B cell (primary cell): ENCODE measurements around the gene TES. TPM values are rescaled to one million over a fixed set of nuclear protein-coding genes. Genes with fewer than 3 reads are reported as not detected.

Experiments
- ATAC-seq: fragments of 200-7000 bp; cut with Tn5 transposase; one replicate; pipeline ENCODE4 v1.10.0; 2021; ENCODE audit warnings: low read depth, mild to moderate bottlenecking, moderate number of reproducible peaks, moderate library complexity
- CTCF ChIA-PET: fragments of 350-600 bp; sonication (Branson Sonifier 250); formaldehyde crosslinking; loops from one replicate; lab custom pipeline; 2021; ENCODE audit warnings: antibody characterized with exemption, inconsistent platforms; lab: Charles Lee
- POLR2A ChIA-PET: fragments of 350-600 bp; sonication (Branson Sonifier 250); formaldehyde crosslinking; loops from one replicate; lab custom pipeline; 2021; ENCODE audit warnings: antibody characterized with exemption; lab: Charles Lee
- DNase-seq: peaks from one replicate; pipeline ENCODE4 v3.0.0; 2013
- H2AFZ ChIP-seq: 2 replicates; pipeline ENCODE4 v1.6.1; 2012; ENCODE audit warnings: mild to moderate bottlenecking, low read depth, low read length; ENCODE audit not compliant: insufficient read depth, poor library complexity, severe bottlenecking
- H3K27ac ChIP-seq, 2 donors: 1 replicate in 1 of 2; 2 replicates in 1 of 2; pipeline ENCODE4 v1.5.1; 2012 to 2013; ENCODE audit warnings: low read length in 2 of 2, mild to moderate bottlenecking in 2 of 2, moderate library complexity in 1 of 2
- H3K27me3 ChIP-seq, 4 experiments: fragments of 200-600 bp in 1 of 4; sonication (generic) in 1 of 4; replicated peaks in 1 of 4; 1 replicate in 2 of 4; 2 replicates in 2 of 4; pipeline versions ENCODE4 v1.6.1 to v1.7.0; 2013 to 2016; ENCODE audit warnings: low read length in 3 of 4, mild to moderate bottlenecking in 2 of 4, mixed read lengths in 1 of 4, moderate library complexity in 1 of 4; ENCODE audit not compliant: insufficient read depth in 4 of 4, control insufficient read depth in 3 of 4; ENCODE audit errors: control extremely low read depth in 1 of 4
- H3K36me3 ChIP-seq, 2 experiments: replicated peaks in 1 of 2; 1 replicate in 1 of 2; 2 replicates in 1 of 2; pipeline versions ENCODE4 v1.6.1 to v1.7.1; 2013; ENCODE audit warnings: low read length in 1 of 2; ENCODE audit not compliant: insufficient read depth in 2 of 2, control insufficient read depth in 1 of 2; ENCODE audit errors: control extremely low read depth in 1 of 2, extremely low read depth in 1 of 2
- H3K4me1 ChIP-seq, 2 donors: fragments of 200-600 bp in 1 of 2; sonication (generic) in 1 of 2; 1 replicate in 1 of 2; 2 replicates in 1 of 2; pipeline versions ENCODE4 v1.5.1 to v1.6.1; 2013 to 2017; ENCODE audit warnings: low read length in 2 of 2; ENCODE audit not compliant: control insufficient read depth in 2 of 2, insufficient read depth in 2 of 2
- H3K4me2 ChIP-seq: replicated peaks from 2 replicates; pipeline ENCODE3; 2012; ENCODE audit warnings: mild to moderate bottlenecking, low read depth, low read length; ENCODE audit not compliant: poor library complexity, severe bottlenecking
- H3K4me3 ChIP-seq, 5 experiments: fragments of 200-600 bp in 1 of 5; sonication (generic) in 1 of 5; 1 replicate in 3 of 5; 2 replicates in 2 of 5; pipeline versions ENCODE4 v1.5.1 to v1.7.0; 2011 to 2016; ENCODE audit warnings: low read length in 4 of 5, mild to moderate bottlenecking in 4 of 5, low read depth in 2 of 5, control low read depth in 1 of 5, moderate library complexity in 1 of 5; ENCODE audit not compliant: insufficient read depth in 1 of 5; ENCODE audit errors: control extremely low read depth in 1 of 5, extremely low read depth in 1 of 5
- H3K79me2 ChIP-seq: fragments of 200-600 bp; sonication (generic); one replicate; pipeline ENCODE4 v1.6.0; 2016; ENCODE audit warnings: low read length; ENCODE audit not compliant: control insufficient read depth, insufficient read depth
- H3K9ac ChIP-seq: fragments of 200-600 bp; sonication (generic); 2 replicates; pipeline ENCODE4 v1.6.1; 2017; ENCODE audit warnings: mild to moderate bottlenecking, low read length, moderate library complexity
- H3K9me3 ChIP-seq, 3 donors: one replicate each; pipeline versions ENCODE4 v1.6.1 to v1.7.1; 2013; ENCODE audit warnings: low read length in 2 of 3; ENCODE audit not compliant: control insufficient read depth in 2 of 3, insufficient read depth in 1 of 3; ENCODE audit errors: control extremely low read depth in 1 of 3
- H4K20me1 ChIP-seq: 2 replicates; pipeline ENCODE4 v1.6.0; 2012; ENCODE audit warnings: mild to moderate bottlenecking, low read length; ENCODE audit not compliant: insufficient read depth, control insufficient read depth, poor library complexity, severe bottlenecking
- H3K27ac Mint-ChIP-seq: one replicate; pipeline ENCODE4 v1.8.0; 2021; ENCODE audit warnings: mixed read lengths
- H3K27me3 Mint-ChIP-seq: one replicate; pipeline ENCODE4 v1.8.0; 2021; ENCODE audit warnings: mixed read lengths
- H3K4me1 Mint-ChIP-seq: one replicate; pipeline ENCODE4 v1.8.0; 2021; ENCODE audit warnings: mixed read lengths
- H3K4me3 Mint-ChIP-seq: one replicate; pipeline ENCODE4 v1.8.0; 2021; ENCODE audit warnings: mixed read lengths
- H3K9me3 Mint-ChIP-seq: one replicate; pipeline ENCODE4 v1.8.0; 2022; ENCODE audit warnings: mixed read lengths; ENCODE audit not compliant: insufficient read depth
- EZH2 ChIP-seq: IDR thresholded peaks from 2 replicates; pipeline ENCODE4 v1.6.1; 2012; ENCODE audit warnings: borderline replicate concordance, low read depth, mild to moderate bottlenecking, moderate library complexity, low read length; ENCODE audit not compliant: insufficient read depth, poor library complexity, severe bottlenecking
- WGBS: methylation state at CpG from one replicate; pipeline ENCODE4 v1.1.5; 2013; ENCODE audit warnings: missing lambda C conversion rate; ENCODE audit not compliant: insufficient coverage; 5-methylcytosine and 5-hydroxymethylcytosine counted together
- intact Hi-C: fragments of 100-400 bp; cut with micrococcal nuclease; formaldehyde crosslinking; loops from one replicate; pipeline ENCODE4 v1.10.0; 2022
- polyA plus RNA-seq: library from polyadenylated mRNA; depleted of rRNA; stranded (reverse); fragments of >200 nt; gene quantifications from 2 replicates; pipeline ENCODE4 v1.2.3, GENCODE V29; 2012
- total RNA-seq, 2 donors: library from RNA; stranded (reverse); fragments of 120-200 nt in 1 of 2; gene quantifications; 1 replicate in 1 of 2; 2 replicates in 1 of 2; pipeline versions ENCODE4 v1.2.3 to v1.2.4, GENCODE V29; 2013 to 2022
- TF ChIP-seq, protein P1 (sequence below): fragments of 200-600 bp; IDR thresholded peaks from one replicate; pipeline ENCODE4 v1.8.0; 2022; ENCODE audit warnings: antibody characterized with exemption, mild to moderate bottlenecking

The TES gene
- total and polyA plus RNA-seq, 2 donors (not counting 1 experiment from before 2014, with no cell fraction given): 55.3 to 62.5 TPM

GRCh38 chr7:116291937-116292336, 81.6 kb downstream of the TES start:
- Histone ChIP-seq H3K36me3 (no peaks in the 10 kb centered on the region), H3K4me2 (no peak overlapping the region), H3K27me3 (peaks cover 0 to 7% (median 0%) of the 10 kb centered on the region in 4 experiments), H3K9ac (no peak overlapping the region), H4K20me1 (no peaks in the 10 kb centered on the region), H3K79me2 (no peaks in the 10 kb centered on the region), H3K4me3 (no peak overlapping the region), H3K27ac (no peak overlapping the region), H3K9me3 (peaks cover 0 to 7% (median 0%) of the 10 kb centered on the region in 3 donors), H2AFZ (no peak overlapping the region), H3K4me1 (no peaks in the 10 kb centered on the region)
- ChIA-PET CTCF (no interaction called here), POLR2A (no interaction called here)
- TF ChIP-seq, protein P1, sequence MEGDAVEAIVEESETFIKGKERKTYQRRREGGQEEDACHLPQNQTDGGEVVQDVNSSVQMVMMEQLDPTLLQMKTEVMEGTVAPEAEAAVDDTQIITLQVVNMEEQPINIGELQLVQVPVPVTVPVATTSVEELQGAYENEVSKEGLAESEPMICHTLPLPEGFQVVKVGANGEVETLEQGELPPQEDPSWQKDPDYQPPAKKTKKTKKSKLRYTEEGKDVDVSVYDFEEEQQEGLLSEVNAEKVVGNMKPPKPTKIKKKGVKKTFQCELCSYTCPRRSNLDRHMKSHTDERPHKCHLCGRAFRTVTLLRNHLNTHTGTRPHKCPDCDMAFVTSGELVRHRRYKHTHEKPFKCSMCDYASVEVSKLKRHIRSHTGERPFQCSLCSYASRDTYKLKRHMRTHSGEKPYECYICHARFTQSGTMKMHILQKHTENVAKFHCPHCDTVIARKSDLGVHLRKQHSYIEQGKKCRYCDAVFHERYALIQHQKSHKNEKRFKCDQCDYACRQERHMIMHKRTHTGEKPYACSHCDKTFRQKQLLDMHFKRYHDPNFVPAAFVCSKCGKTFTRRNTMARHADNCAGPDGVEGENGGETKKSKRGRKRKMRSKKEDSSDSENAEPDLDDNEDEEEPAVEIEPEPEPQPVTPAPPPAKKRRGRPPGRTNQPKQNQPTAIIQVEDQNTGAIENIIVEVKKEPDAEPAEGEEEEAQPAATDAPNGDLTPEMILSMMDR: no peak
- no peak for TF ChIP-seq EZH2
- H3K27me3 Mint-ChIP-seq: peaks cover 19% of the 10 kb centered on the region
- ATAC-seq (no peak), DNase-seq (no peak)
- no peak overlapping the region for H3K4me3 Mint-ChIP-seq
- WGBS: no CpG with 5 or more reads among the region's 1 CpG
- H3K4me1 Mint-ChIP-seq: no peaks in the 10 kb centered on the region
- intact Hi-C loops: loop anchor here (1.0 kb wide), 1 partner anchor 9 kb away; no protein-coding TSS in a partner anchor
- no peak overlapping the region for H3K27ac Mint-ChIP-seq
- no peaks in the 10 kb centered on the region for H3K9me3 Mint-ChIP-seq

DNA sequence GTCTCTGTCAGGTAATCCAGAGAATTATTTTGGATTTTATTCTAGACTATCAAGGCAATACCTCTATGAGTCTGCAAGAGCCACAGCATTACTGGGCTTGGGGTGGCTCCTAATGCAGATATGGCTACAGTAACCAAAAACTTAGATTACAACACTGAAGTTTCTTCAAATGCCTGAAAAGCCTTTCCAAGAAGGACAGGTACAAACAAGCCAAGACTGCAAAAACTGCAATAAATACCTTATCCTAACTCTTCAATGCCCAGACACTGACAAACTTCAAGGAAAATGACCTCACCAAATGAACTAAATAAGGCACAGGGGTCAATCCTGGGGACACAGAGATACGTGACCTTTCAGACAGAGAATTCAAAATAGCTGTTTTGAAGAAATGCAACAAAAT, 82.0 kb downstream of the TES start:
- Mint-ChIP-seq H3K27me3 (peaks cover 19% of the 10 kb centered on the region), H3K4me1 (no peaks in the 10 kb centered on the region), H3K27ac (no peak overlapping the region), H3K9me3 (no peaks in the 10 kb centered on the region), H3K4me3 (no peak overlapping the region)
- peaks cover 0 to 7% (median 0%) of the 10 kb centered on the region in 3 donors for H3K9me3 ChIP-seq
- H4K20me1 ChIP-seq: no peaks in the 10 kb centered on the region
- H2AFZ ChIP-seq: no peak overlapping the region
- H3K36me3 ChIP-seq: no peaks in the 10 kb centered on the region
- no peak overlapping the region for H3K27ac ChIP-seq
- H3K4me3 ChIP-seq: no peak overlapping the region
- DNase-seq (no peak), ATAC-seq (no peak)
- peaks cover 0 to 7% (median 0%) of the 10 kb centered on the region in 4 experiments for H3K27me3 ChIP-seq
- no peaks in the 10 kb centered on the region for H3K79me2 ChIP-seq
- no peaks in the 10 kb centered on the region for H3K4me1 ChIP-seq
- TF ChIP-seq, protein P1: no peak
- no peak for TF ChIP-seq EZH2
- intact Hi-C loops: no loop called here
- ChIA-PET POLR2A (no interaction called here), CTCF (no interaction called here)
- H3K4me2 ChIP-seq: no peak overlapping the region
- no CpG with 5 or more reads among the region's 1 CpG for WGBS
- no peak overlapping the region for H3K9ac ChIP-seq
